HG02623 (cell line): ENCODE results near the gene NFE2L3.
"Not testable (repeated sequence)": the region's sequence is repeated elsewhere in the genome, so short reads cannot be mapped to it uniquely, and the experiment has no call there.

Experiments used
- ATAC-seq: cut with Tn5 transposase; IDR thresholded peaks from one replicate; pipeline ENCODE4 v1.9.1; 2021; ENCODE audit warnings: moderate library complexity; ENCODE audit not compliant: unreplicated experiment

NFE2L3 gene

DNA sequence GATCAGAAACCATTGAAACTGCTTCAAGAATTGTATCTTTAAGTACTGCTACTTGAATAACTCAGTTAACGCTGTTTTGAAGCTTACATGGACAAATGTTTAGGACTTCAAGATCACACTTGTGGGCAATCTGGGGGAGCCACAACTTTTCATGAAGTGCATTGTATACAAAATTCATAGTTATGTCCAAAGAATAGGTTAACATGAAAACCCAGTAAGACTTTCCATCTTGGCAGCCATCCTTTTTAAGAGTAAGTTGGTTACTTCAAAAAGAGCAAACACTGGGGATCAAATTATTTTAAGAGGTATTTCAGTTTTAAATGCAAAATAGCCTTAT is 33.8 kb downstream of the NFE2L3 start:
- ATAC-seq = no peak

DNA sequence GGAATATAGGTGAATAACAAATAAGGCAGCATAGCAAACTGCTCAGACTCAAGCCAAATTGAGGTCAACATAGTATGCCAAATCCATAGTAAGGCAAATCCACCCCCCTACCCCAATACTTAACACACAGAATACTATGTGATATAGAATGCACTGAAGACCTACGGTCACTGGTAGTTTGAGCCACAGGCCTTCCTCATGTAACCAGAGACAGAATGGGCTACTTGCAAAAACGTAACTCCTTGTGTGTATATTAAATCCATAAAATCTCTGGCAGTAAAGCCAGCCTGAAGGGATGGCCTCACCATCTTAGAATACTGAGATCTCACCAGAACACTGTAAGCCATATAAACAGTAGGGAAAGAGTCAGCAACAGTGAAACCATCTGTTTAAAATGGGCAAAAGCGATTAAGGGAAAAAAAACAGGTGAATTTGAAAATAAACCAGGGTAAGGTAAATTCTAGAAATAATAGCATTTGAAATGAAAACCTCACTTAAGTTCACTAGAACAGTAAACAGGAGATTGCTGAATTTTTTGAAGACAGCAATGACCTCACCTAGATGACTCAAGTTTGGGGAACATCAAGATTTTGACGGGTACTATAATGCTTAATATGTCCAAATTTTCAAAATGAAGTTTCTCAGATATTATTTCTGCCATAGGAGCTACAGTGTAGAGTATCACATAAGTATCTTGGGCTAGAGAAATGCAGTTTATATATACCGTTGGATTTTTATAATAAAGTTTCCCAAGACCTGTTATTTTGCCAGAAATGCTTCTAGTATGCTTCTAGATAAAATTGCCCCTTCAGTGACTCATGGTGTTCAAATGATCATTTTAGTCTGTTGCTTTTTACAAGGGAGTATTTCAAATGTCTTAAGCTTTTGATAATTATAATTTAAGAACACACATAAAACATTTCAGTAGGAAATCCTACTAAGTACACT is 34.6 kb downstream of the NFE2L3 start:
- no peak for ATAC-seq

- ATAC-seq = no peak
Measured at GRCh38 chr7:26187380-26188205, 35.6 kb downstream of the NFE2L3 start.

DNA sequence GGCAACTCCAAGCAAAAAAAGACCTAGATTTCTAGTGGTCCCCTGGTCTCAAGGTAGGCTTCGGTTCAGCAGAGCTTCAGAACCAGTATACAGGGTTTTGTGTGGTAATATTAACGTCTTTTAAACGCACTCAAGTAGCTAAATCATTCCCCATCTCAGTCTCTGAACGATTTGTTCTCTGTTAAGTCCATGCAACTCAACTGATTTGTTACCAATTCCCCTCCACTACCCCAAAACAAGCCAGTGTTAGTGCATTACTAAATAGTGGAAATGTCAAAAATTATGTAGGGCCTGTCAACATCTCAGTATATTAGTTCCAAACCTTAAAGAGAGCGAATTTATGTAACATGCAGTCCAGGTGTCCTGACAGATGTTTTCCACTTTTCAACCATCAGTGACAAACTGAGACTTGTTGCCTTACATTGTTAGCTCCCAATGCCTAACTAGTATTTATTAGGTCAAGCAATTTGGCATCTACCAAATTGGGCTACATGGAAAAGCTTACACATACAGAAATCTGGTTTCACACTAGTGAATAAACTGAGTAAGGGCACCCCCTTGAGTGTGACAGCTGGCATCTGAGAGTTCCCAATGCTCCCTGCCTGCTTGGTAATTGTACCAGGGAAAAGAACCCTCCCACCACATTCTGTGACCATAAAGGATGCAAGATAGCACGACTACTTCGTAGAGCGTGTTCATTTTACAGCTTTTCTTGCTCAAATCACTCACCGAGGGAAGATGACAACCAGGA is 36.4 kb downstream of the NFE2L3 start:
- ATAC-seq = no peak

DNA sequence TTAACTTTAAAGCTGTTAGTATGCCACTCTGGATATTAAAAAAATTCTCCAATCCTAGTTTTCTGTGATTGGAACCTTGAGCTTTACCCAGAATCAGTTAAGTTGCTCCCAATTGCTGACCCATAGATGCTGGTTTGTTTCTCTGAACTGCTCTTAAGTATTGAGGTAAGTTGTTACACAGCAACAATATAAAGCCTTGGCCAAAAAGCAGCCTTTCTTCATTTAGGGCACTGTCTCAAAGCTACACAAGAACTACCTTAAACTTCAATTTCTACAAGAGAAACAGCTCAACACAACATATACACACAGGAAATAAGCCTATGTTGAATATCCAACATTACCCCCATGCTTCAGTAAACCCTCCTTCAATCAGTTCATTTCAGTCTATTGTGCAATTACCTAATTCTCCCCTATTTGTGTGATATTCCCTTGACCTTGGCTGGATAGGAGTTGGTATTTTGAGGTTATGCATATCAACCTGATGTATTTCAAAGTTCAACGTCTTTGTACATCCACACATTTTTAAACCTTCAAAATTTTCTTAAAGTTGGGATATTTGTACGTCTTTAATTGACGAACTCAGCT is 37.1 kb downstream of the NFE2L3 start:
- ATAC-seq = no peak

- ATAC-seq = no peak
Measured at GRCh38 chr7:26189697-26190096, 37.7 kb downstream of the NFE2L3 start.

- no peak for ATAC-seq
Measured at GRCh38 chr7:26190417-26190869, 38.4 kb downstream of the NFE2L3 start.

DNA sequence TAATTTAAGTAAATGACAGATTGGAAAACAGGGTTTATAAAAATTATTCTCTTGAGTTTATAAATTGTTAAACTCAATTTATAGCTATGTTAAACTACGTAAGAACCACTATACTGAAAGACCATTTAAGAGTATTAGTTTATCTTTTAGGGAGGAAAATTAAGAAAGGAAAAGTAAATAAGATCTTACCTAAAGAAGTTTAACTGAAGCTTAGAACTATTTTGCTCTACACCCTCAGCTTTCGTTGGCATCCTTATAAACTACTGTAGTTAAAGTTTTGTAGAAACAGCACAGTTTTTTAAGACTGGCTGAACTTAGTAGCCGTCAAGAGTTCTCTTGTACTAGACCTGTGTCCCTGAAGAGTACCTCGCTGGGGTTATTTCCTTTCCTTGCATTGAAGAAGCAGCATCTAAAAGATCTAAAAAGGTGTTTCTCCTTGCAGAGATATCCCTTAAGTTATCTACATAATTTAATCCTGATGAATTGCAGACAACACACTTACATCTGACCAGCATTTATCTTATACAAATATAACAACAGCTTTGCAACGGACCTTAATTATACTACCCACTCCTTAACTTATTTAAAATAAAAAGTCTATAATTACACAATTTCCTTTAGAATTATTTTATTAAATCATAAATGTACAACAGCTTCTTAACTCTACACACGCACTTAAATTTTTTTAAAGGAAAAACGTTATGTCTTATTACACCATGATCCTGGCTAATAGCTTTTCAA is 39.4 kb downstream of the NFE2L3 start:
- ATAC-seq = no peak

DNA sequence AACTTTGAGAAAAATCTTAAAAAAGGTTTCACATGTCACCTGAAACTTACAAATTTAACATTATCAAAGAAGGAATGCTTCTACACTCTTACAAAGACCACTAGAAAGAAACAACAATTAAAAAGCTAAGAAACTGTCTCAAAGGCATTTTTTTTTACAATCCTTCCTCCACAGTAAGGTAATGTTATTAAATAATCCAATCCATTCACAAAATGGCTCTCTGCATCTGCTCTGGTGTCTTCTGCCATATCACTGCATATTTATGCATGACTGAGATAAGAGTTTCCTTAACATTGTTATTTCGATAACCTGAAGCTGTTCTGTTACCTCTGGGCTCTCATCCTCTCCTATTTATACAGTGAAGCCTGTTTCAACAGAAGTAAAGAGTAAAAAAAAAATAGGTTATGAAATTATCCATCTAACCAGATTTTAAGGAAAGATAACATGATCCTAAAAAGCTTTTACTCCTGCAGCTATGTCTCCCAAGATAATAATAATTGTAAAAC is 40.0 kb downstream of the NFE2L3 start:
- ATAC-seq = no peak

DNA sequence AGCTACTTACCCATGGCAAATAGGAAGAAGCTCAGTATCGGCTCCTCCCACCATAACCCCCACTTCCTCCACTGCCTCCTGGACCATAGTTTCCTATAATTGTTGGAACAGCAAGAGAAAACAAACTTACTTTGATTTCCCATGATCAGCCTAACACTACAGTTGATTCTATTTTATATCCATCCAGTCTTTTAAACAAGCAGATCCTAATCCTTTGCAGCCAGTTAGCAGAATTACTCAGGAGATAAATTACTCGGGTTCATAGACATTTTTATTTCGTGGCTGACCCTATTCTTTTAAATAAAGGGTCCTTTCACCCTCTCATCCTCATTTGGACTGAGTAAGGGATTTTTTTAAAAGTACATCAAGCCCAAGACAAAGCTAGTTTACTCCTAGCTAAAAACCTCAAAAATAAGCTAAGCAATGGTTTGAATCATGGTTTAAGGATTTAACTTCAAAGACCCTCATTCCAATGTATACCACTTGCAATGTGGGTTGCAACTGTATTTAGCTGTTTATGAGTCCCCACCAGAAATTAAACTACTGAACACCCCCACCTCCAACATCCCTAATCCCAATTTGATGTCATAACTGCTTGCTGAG is 40.6 kb downstream of the NFE2L3 start:
- no peak for ATAC-seq

DNA sequence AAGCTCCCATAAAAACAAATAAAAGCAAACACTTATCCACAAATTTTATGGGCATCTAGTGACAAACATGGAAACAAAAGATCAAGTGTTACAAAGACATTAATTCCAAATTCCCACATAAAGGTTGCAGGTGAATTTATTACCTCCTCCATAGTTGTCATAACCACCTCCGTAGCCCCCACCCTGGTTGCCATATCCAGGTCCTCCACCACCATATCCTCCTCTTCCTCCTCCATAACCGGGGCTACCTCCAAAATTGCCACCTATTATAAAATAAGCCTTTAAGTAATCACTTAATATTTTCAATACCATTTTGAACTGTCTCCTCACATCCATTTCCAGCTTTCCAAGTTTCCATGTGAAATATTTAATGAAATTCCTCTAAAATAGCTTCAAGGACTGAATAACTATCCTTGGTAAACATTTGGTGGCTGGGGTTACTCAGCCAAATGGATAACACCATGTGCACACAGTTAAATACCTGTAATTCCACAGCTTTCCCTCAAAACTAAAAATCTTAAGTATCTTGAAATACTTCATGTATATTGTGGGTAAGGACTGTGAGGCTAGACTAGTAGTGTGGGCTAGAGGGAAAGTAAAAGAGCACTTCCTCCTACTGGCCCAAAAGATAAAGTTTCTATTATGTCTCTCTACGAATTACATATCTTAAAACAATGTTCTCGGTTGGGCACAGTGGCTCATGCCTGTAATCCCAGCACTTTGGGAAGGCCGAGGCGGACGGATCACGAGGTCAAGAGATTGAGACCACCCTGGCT is 41.6 kb downstream of the NFE2L3 start:
- ATAC-seq = no peak

DNA sequence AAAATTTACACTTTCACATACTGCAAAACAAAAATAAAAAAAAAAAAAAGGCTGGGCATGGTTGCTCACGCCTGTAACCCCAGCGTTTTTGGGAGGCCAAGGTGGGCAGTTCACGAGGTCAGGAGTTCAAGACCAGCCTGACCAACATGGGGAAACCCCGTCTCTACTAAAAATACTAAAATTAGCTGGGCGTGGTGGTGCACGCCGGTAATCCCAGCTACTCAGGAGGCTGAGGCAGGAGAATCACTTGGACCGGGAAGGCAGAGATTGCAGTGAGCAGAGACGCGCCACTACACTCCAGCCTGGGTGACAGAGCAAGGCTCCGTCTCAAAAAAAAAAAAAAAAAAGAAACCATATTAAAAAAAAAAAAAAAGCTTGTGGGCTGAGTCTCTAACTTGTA is 42.8 kb downstream of the NFE2L3 start:
- ATAC-seq = not testable (repeated sequence)

DNA sequence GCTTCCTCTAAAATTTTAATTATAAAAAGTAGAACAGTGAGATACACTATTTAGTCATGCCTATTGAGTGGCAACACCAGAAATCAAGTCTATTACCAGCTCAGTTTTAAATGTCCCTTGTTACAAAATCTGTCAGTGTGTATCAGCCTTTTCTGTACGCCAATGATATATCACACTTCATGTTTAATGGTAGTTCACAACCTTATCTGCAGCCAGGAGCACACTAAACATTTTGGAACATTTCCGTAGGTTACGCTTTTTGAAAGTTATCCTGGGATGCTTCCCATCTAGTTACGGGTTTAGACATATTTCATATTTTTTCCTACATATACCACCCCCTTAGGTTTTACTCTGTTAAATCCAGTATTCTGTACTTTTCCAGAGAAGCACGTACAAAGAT is 43.2 kb downstream of the NFE2L3 start:
- ATAC-seq = no peak

DNA sequence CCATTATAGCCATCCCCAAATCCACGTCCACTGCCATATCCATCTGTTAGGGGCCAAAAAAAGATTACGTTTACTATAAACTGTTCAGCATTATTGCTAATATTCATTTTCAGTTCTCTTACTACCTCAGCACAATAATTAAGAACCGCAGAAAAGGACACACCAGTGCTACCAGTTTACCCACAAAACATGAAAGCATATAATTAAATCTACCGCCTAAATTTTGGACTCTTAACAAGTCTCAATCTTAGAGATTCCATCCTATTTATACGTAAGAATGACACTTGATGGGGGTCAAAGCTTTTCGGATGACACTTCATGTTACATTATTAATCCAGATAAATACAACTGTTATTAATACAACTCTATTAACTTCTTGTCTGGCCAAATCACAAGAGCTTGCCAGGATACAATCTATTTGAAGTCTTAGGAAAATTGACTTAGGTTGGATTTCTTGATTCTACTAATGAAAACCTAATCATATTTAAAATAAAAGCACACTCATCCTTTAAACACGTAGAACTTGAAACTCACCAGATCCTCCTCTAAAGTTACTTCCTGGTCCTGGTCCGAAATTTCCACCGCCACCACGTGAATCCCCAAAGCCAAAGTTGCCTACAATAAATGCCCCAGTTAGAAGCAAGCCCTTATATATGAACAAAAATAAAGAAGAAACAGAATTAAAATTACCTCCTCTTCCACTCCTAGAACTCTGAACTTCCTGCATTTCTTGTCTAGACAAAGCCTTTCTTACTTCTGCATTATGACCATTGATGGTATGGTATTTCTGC is 44.1 kb downstream of the NFE2L3 start:
- ATAC-seq = no peak

GRCh38 chr7:26197153-26198115 is 45.4 kb downstream of the NFE2L3 start:
- ATAC-seq = no peak

GRCh38 chr7:26198133-26198780 is 46.3 kb downstream of the NFE2L3 start:
- no peak for ATAC-seq
